Natural killer cell (primary cell): Measurements from ENCODE around the gene CAPN11. TPM values are rescaled to one million over a fixed set of nuclear protein-coding genes. Genes with fewer than 3 reads are reported as not detected.

ENCODE experiments used
- ATAC-seq, 3 donors: fragments of 150-1000 bp in 2 of 3; fragments of 200-7000 bp in 1 of 3; cut with Tn5 transposase; 1 replicate in 1 of 3; 2 replicates in 2 of 3; pipeline ENCODE4 v1.10.0; 2021; ENCODE audit warnings: mild to moderate bottlenecking in 2 of 3, moderate library complexity in 2 of 3
- DNase-seq, 2 donors: peaks; one replicate each; pipeline versions ENCODE4 v3.0.0 to v3.0.0-alpha.2; 2013 to 2021; ENCODE audit warnings: mixed read lengths in 1 of 2
- H3K27ac ChIP-seq: one replicate; pipeline ENCODE4 v1.5.1; 2013; ENCODE audit warnings: mild to moderate bottlenecking, low read length
- H3K27me3 ChIP-seq: one replicate; pipeline ENCODE4 v1.6.1; 2013; ENCODE audit warnings: low read length; ENCODE audit not compliant: control insufficient read depth, insufficient read depth
- H3K36me3 ChIP-seq: one replicate; pipeline ENCODE4 v1.6.1; 2013; ENCODE audit warnings: low read length; ENCODE audit not compliant: control insufficient read depth, insufficient read depth
- H3K4me1 ChIP-seq: one replicate; pipeline ENCODE4 v1.6.1; 2013; ENCODE audit warnings: low read length; ENCODE audit not compliant: control insufficient read depth, insufficient read depth
- H3K4me3 ChIP-seq: one replicate; pipeline ENCODE4 v1.5.1; 2013; ENCODE audit warnings: low read length
- H3K9me3 ChIP-seq: one replicate; pipeline ENCODE4 v1.6.1; 2013; ENCODE audit warnings: low read length; ENCODE audit not compliant: control insufficient read depth, insufficient read depth
- H3K27ac Mint-ChIP-seq, 2 donors: one replicate each; pipeline ENCODE4 v1.8.0; 2022; ENCODE audit warnings: mild to moderate bottlenecking in 2 of 2, mixed read lengths in 2 of 2, moderate library complexity in 1 of 2
- H3K27me3 Mint-ChIP-seq, 2 donors: one replicate each; pipeline ENCODE4 v1.8.0; 2022; ENCODE audit warnings: low read depth in 2 of 2, mixed read lengths in 2 of 2
- H3K36me3 Mint-ChIP-seq: one replicate; pipeline ENCODE4 v1.8.0; 2022; ENCODE audit warnings: mixed read lengths
- H3K4me1 Mint-ChIP-seq, 2 donors: one replicate each; pipeline ENCODE4 v1.8.0; 2022; ENCODE audit warnings: mixed read lengths in 2 of 2
- H3K4me3 Mint-ChIP-seq: one replicate; pipeline ENCODE4 v1.8.0; 2022; ENCODE audit warnings: mild to moderate bottlenecking, moderate library complexity, mixed read lengths
- H3K9me3 Mint-ChIP-seq, 2 donors: one replicate each; pipeline ENCODE4 v1.8.0; 2022; ENCODE audit warnings: mixed read lengths in 2 of 2
- WGBS: methylation state at CpG from one replicate; pipeline ENCODE4 v1.1.7; 2013; ENCODE audit warnings: missing lambda C conversion rate; ENCODE audit not compliant: insufficient coverage; 5-methylcytosine and 5-hydroxymethylcytosine counted together
- intact Hi-C: fragments of 100-400 bp; cut with micrococcal nuclease; formaldehyde crosslinking; loops from one replicate; pipeline ENCODE4 v1.14.2; 2022
- total RNA-seq, 4 donors: library from RNA; stranded (reverse); fragments of 120-200 nt in 1 of 4; gene quantifications; one replicate each; pipeline versions ENCODE4 v1.2.3 to v1.2.4, GENCODE V29; 2013 to 2022
- TF ChIP-seq, protein P1 (sequence below): fragments of 200-600 bp; IDR thresholded peaks from one replicate; pipeline ENCODE4 v1.8.0; 2022; ENCODE audit warnings: antibody characterized with exemption

The CAPN11 gene
- total RNA-seq, 3 donors from 2014 or later (not counting 1 experiment from before 2014, with no cell fraction given), result not detected

DNA sequence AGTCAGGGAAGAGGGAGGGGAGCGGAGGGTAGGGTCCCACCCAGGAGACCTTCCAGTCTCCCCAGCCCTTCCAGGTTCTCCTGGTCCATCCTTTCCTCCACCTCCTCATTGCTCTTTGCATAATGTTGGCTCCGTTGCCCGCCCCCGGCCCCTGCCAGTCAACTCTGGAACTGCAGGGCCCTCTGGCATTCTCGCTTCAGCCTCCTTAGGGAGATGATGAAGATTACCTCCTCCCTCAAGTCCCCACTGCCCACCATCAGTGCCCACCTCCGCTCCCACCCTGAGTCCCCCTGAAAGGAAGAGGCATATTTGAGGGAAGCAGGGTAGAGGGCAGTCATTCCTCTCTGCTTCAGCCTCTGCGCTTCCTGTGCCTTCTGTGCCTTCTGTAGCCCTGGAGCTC, 22.7 kb upstream of the CAPN11 start:
- H3K36me3 ChIP-seq, result peaks cover 20% of the 10 kb centered on the region
- no peaks in the 10 kb centered on the region for H3K9me3 ChIP-seq
- no peaks in the 10 kb centered on the region for H3K9me3 Mint-ChIP-seq
- ATAC-seq (no peak), DNase-seq (no peak)
- H3K36me3 Mint-ChIP-seq, result no peaks in the 10 kb centered on the region
- no peak overlapping the region for H3K27ac Mint-ChIP-seq
- H3K27me3 ChIP-seq, result no peaks in the 10 kb centered on the region
- peaks cover 0 to 21% of the 10 kb centered on the region in 2 donors for H3K4me1 Mint-ChIP-seq
- no peak overlapping the region for H3K4me3 ChIP-seq
- H3K4me3 Mint-ChIP-seq, result no peak overlapping the region
- TF ChIP-seq, protein P1, sequence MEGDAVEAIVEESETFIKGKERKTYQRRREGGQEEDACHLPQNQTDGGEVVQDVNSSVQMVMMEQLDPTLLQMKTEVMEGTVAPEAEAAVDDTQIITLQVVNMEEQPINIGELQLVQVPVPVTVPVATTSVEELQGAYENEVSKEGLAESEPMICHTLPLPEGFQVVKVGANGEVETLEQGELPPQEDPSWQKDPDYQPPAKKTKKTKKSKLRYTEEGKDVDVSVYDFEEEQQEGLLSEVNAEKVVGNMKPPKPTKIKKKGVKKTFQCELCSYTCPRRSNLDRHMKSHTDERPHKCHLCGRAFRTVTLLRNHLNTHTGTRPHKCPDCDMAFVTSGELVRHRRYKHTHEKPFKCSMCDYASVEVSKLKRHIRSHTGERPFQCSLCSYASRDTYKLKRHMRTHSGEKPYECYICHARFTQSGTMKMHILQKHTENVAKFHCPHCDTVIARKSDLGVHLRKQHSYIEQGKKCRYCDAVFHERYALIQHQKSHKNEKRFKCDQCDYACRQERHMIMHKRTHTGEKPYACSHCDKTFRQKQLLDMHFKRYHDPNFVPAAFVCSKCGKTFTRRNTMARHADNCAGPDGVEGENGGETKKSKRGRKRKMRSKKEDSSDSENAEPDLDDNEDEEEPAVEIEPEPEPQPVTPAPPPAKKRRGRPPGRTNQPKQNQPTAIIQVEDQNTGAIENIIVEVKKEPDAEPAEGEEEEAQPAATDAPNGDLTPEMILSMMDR, result no peak
- H3K27me3 Mint-ChIP-seq, result no peaks in the 10 kb centered on the region
- intact Hi-C loops, result no loop called here
- WGBS, result 88% methylated on average over 1 of the region's 7 CpGs
- no peaks in the 10 kb centered on the region for H3K4me1 ChIP-seq
- no peak overlapping the region for H3K27ac ChIP-seq

DNA sequence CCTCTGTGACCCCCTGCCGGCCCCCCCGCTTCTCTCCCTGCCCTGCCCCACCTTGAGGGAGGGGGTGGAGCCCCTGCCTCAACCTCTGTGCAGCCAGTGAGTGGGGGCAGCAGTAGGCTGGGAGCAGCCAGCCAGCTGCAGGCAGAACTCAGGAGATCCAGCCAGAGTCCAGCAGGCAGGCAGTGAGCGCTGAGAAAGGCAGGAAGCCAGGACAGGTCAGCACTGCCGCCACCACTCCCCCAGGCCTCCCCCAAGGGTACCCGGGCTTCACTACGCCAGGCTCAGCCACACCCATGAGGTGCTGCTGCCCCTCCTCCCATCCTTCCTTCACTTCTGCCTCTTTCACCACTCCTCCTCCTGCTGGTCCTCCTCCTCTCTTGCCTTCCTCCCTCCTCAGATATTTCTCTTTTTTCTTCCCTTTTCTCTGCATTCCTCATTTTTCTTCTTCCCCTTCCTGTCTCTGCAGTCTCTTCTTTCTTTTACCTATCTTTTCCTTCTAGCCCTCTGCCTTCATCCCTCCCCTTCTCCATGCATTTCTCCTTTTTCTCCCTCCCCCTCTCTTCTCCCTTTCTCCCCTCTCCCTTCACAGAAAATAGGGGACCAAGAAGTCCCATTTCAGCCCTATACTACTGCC, 19.8 kb upstream of the CAPN11 start:
- H3K36me3 ChIP-seq, result peaks cover 26% of the 10 kb centered on the region
- no peaks in the 10 kb centered on the region for H3K4me1 ChIP-seq
- Mint-ChIP-seq H3K27ac (no peak overlapping the region), H3K4me1 (peaks cover 0 to 7% of the 10 kb centered on the region in 2 donors), H3K4me3 (no peak overlapping the region), H3K36me3 (no peaks in the 10 kb centered on the region), H3K9me3 (no peaks in the 10 kb centered on the region), H3K27me3 (no peaks in the 10 kb centered on the region)
- TF ChIP-seq, protein P1, result no peak
- intact Hi-C loops, result no loop called here
- H3K27ac ChIP-seq, result no peak overlapping the region
- WGBS, result 85% methylated on average over 6 of the region's 6 CpGs
- ATAC-seq (no peak), DNase-seq (no peak)
- no peaks in the 10 kb centered on the region for H3K9me3 ChIP-seq
- no peaks in the 10 kb centered on the region for H3K27me3 ChIP-seq
- H3K4me3 ChIP-seq, result no peak overlapping the region

GRCh38 chr6:44139351-44139743, 19.3 kb upstream of the CAPN11 start:
- no peaks in the 10 kb centered on the region for H3K36me3 Mint-ChIP-seq
- DNase-seq (no peak), ATAC-seq (no peak)
- H3K9me3 ChIP-seq, result no peaks in the 10 kb centered on the region
- no peaks in the 10 kb centered on the region for H3K4me1 ChIP-seq
- H3K27ac ChIP-seq, result no peak overlapping the region
- H3K27ac Mint-ChIP-seq, result no peak overlapping the region
- no peak overlapping the region for H3K4me3 Mint-ChIP-seq
- intact Hi-C loops, result no loop called here
- H3K36me3 ChIP-seq, result peaks cover 28% of the 10 kb centered on the region
- no peaks in the 10 kb centered on the region for H3K27me3 Mint-ChIP-seq
- TF ChIP-seq, protein P1, result no peak
- H3K4me1 Mint-ChIP-seq, result peaks cover 0 to 5% of the 10 kb centered on the region in 2 donors
- WGBS, result 99% methylated on average over 9 of the region's 10 CpGs
- H3K9me3 Mint-ChIP-seq, result no peaks in the 10 kb centered on the region
- no peak overlapping the region for H3K4me3 ChIP-seq
- no peaks in the 10 kb centered on the region for H3K27me3 ChIP-seq

- no peaks in the 10 kb centered on the region for H3K4me1 ChIP-seq
- H3K9me3 ChIP-seq, result no peaks in the 10 kb centered on the region
- H3K4me3 ChIP-seq, result no peak overlapping the region
- Mint-ChIP-seq H3K27me3 (no peaks in the 10 kb centered on the region), H3K36me3 (no peaks in the 10 kb centered on the region), H3K27ac (no peak overlapping the region), H3K9me3 (no peaks in the 10 kb centered on the region), H3K4me1 (peaks cover 0 to 5% of the 10 kb centered on the region in 2 donors), H3K4me3 (no peak overlapping the region)
- WGBS, result 100% methylated on average over 1 of the region's 1 CpG
- no peaks in the 10 kb centered on the region for H3K27me3 ChIP-seq
- intact Hi-C loops, result no loop called here
- H3K36me3 ChIP-seq, result peaks cover 27% of the 10 kb centered on the region
- TF ChIP-seq, protein P1, result no peak
- DNase-seq (no peak), ATAC-seq (no peak)
- no peak overlapping the region for H3K27ac ChIP-seq
Observed at GRCh38 chr6:44142835-44143234, 15.8 kb upstream of the CAPN11 start.
